Pons (tissue), 1 donor: ENCODE data around the gene DHX58.
"Not testable (repeated sequence)": the region's sequence is repeated elsewhere in the genome, so short reads cannot be mapped to it uniquely, and the experiment has no call there.

Source experiments
- DNase-seq: peaks from one replicate; pipeline ENCODE4 v3.0.0-alpha.2; 2016; ENCODE audit warnings: low spot score

DHX58 gene

GRCh38 chr17:42112552-42113176 is at the start of gene DHX58:
TSS of gene DHX58 (minus strand) at chr17:42112714. CDS start at chr17:42111892, 822 bp downstream.
- DNase-seq = peak; percentile 75

GRCh38 chr17:42160531-42160910 is 48.0 kb upstream of the DHX58 start:
- DNase-seq = no peak

- no peak for DNase-seq
Measured at GRCh38 chr17:42159796-42160530, 47.4 kb upstream of the DHX58 start.

DNA sequence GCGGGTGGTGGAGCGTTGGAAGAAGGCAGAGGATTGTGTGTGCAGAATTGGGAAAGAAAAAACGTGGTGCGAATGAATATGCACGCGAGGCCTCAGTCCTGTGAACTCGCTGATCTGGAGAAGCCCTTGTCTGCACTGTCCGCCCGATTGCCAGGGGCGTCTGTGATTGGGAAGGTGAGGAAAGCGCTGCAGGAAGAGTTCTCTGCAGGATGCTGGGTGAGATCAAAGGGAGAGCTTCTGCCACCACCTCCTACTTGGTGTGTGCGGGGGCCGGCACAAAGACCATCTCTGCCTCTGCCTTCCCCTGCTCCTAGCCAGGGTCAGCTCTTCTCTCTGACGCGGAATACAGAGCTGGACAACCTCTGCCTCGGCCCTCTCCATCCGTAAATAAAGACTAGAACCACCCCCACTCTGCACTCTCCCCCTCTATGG is 43.1 kb upstream of the DHX58 start:
- no peak for DNase-seq

DNA sequence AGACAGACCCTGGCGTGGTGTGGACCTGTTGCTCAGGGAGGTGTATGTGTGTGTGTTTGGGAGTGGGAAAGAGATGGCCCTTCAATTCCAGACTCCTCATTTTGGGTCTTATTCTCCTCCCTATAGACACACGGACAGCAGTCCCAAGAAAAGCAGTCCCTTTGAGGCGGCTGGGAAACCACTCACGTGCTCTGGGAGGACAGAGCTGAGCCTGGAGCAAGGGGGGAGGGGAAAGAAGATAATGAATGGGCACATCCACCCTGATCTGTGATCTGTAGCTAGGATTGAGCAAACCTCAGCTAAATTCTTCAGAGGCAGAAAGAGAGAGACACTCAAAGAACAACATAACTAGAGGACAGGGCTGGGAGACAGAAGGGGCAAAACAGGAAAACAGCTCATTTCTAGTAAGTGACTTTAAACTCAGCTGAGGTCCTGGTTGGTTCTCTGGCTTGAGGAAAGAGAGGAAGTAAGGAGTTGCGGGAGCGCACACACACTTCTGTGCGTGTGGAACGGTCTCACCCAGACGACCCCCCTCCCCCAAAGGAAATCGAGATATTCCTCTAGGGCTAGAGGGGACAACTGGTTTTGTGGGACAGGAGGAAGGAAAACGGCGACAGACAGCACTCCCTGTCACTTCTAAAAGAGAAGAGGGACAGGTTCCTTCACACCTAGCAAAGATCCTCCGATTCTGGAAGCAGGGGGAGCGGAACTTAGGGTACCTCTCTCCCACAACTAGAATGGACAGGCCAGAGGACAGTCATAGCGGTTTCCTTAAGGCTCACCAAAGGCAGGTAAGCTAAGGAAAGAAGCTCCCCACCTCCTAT is 41.6 kb upstream of the DHX58 start:
- no peak for DNase-seq

DNA sequence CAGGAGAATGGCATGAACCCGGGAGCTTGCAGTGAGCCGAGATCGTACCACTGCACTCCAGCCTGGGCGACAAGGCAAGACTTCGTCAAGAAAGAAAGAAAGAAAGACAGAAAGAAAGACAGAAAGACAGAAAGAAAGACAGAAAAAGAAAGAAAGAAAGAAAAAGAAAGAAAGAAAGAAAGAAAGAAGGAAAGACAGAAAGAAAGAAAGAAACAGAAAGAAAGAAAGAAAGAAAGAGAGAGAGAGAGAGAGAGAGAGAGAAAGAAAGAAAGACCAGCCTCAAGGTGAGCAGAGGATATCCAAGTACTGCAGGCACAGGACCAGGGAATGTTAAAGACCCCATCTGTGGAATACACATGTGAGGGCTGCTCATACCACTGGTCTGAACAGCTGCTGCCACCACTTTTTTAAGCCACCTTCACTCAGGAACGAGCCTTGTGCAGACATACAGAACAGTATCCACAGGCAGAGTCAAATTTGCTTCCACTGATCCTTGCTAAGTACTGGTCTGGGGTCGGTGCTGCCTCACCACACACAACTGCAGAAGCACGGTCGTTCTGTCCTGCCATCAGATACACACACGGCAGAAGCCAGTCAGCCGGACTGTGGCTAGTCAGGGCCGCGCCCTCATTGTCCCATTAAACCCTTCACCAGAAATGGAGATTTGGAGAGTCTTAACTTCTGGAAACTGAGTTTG is 34.5 kb upstream of the DHX58 start:
- no peak for DNase-seq

DNA sequence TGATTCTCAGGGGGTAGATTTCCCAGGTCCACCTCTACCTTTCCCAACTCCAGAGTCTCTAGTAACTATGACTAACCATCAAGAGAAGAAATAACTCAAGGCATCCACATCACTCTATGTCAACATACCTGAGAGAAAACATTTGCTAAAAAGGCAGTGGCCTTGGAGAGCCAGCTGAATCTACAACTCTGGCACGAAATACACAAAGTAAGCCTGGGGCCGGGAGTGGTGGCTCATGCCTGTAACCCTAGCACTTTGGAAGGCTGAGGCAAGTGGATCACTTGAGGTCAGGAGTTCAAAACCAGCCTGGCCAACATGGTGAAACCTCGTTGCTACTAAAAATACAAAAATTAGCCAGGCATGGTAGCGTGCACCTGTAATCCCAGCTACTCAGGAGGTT is 30.6 kb upstream of the DHX58 start:
- DNase-seq = not testable (repeated sequence)

DNA sequence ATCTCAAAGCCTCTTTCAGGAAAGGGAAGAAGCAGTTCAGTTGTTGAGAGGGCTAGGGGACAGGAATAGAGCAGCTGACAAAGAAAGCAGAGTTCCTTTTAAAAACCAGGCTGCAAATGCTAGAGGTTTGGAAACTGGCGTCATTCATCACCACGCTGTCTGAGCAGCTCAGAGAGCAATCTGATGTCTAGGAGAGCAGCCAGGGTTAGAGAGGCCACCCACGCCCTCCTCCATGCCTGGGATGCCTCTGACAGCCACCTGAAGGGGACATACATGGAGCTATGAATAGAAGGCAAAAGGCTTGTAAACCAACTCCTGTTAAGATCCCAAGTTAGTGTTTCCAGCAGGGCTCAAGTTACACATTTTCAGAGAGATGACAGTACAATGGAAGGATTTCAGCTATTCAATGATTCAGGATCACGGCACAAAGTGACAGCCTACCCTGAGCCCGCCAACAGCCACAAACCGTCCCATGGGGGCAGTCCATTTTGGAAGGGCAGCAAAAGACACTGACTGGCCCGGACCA is 29.9 kb upstream of the DHX58 start:
- peak; percentile 53 for DNase-seq

- DNase-seq = no peak
Measured at GRCh38 chr17:42141382-42141781, 28.9 kb upstream of the DHX58 start.

- not testable (repeated sequence) for DNase-seq
Measured at GRCh38 chr17:42140690-42141089, 28.2 kb upstream of the DHX58 start.

- no peak for DNase-seq
Measured at GRCh38 chr17:42138749-42139492, 26.4 kb upstream of the DHX58 start.

GRCh38 chr17:42136654-42137051 is 24.1 kb upstream of the DHX58 start:
- DNase-seq = no peak

- DNase-seq = peak; percentile 59
Measured at GRCh38 chr17:42135664-42136653, 23.4 kb upstream of the DHX58 start.

GRCh38 chr17:42135151-42135550 is 22.6 kb upstream of the DHX58 start:
- no peak for DNase-seq

- DNase-seq = no peak
Measured at GRCh38 chr17:42133461-42134041, 21.0 kb upstream of the DHX58 start.

- DNase-seq = peak; percentile 89
Measured at GRCh38 chr17:42132941-42133340, 20.4 kb upstream of the DHX58 start.

GRCh38 chr17:42131981-42132432 is 19.5 kb upstream of the DHX58 start:
- DNase-seq = no peak

DNA sequence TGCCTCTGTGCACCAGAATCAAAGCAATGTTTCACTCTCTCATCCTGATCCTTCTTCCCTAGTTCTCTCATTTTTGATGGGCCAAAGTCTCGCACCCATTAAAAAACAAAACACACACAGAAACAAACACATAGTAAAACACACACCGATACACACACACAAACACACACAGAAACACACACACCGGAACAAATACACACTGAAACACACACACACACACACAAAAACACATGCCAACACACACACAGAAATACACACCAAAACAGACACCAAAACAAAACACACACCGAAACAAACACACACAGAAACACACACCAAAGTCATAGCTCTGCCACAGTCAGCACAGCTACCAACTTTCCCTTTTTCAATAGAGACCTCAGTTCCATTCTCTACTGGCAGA is 18.7 kb upstream of the DHX58 start:
- DNase-seq = no peak

DNA sequence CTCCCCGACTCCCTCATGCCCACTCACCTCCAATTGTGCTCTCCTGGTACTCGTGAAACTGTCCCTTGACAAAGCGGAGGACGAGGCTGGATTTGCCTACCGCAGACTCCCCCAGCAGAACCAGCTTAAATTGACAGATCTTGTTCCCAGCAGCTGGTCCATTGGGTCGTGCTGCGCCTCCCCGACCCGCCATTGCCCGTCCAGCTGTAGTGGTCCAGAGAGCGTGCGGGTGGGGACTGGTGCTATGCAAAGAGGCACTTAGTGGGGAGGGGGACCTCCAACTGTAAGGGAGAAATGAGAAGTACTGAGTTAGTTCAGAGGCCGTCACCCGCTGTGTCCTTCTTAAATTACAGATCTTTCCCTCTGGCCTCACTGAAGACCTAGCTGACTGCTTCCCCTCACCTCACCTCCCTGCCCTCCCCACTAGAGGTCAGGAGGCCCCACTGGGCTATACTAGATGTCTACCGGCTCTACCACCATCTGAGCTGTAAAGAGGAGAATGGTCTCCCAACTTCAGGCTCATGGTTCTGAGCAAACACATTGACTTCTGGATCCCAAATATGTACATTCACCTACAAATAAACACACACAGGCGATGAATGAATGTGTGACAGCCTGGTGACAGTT is 17.9 kb upstream of the DHX58 start:
- DNase-seq = no peak
